ENCODE results near the gene NEFH. TPM values are rescaled to one million over a fixed set of nuclear protein-coding genes. Genes with fewer than 3 reads are reported as not detected.

NEFH gene
- total and polyA plus RNA-seq, 2 donors (not counting 1 experiment from before 2014, with no cell fraction given) = 0.04 to 0.10 TPM

DNA sequence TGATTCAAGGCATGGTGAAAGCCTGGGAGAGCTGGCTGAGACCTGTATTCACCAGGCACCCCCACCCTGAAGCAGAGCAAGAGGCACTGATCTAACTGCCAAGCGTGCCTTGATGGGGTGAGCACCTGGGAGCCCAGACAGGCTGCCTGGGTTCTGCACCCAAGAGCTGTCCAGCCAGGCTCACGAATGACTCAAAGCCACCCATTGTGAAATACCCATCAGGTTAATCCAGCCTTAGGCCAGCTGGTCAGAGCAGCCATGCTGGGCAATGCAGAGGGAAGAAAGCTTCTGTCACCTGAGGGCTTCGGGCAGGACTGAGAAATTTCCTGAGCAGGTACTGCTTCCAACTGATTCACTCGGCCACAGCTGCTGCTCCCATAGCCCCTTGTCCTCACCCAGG is 51.4 kb downstream of the NEFH start:
- Histone ChIP-seq H3K36me3 (replicated peaks in 1 of 2; ENCODE audit: control extremely low read depth in 1 of 2, control insufficient read depth in 1 of 2, extremely low read depth in 1 of 2, insufficient read depth in 2 of 2, low read length in 1 of 2) (peaks cover 6 to 79% of the 10 kb centered on the region in 2 experiments), H3K27ac (ENCODE audit: low read length in 2 of 2) (no peak overlapping the region), H3K27me3 (replicated peaks in 1 of 4; ENCODE audit: control extremely low read depth in 1 of 4, control insufficient read depth in 3 of 4, insufficient read depth in 4 of 4, low read length in 3 of 4) (no peaks in the 10 kb centered on the region), H4K20me1 (ENCODE audit: control insufficient read depth, insufficient read depth, low read length, poor library complexity, severe bottlenecking) (no peaks in the 10 kb centered on the region), H2AFZ (ENCODE audit: insufficient read depth, low read depth, low read length, poor library complexity, severe bottlenecking) (no peak overlapping the region), H3K9me3 (ENCODE audit: control extremely low read depth in 1 of 3, control insufficient read depth in 2 of 3, insufficient read depth in 1 of 3, low read length in 2 of 3) (no peaks in the 10 kb centered on the region), H3K4me1 (ENCODE audit: control insufficient read depth in 2 of 2, insufficient read depth in 2 of 2, low read length in 2 of 2) (no peaks in the 10 kb centered on the region), H3K9ac (ENCODE audit: low read length) (no peak overlapping the region), H3K4me3 (ENCODE audit: control extremely low read depth in 1 of 5, extremely low read depth in 1 of 5, insufficient read depth in 1 of 5, low read depth in 2 of 5, low read length in 4 of 5) (no peak overlapping the region), H3K79me2 (ENCODE audit: control insufficient read depth, insufficient read depth, low read length) (no peaks in the 10 kb centered on the region), H3K4me2 (replicated peaks; ENCODE audit: low read depth, low read length, poor library complexity, severe bottlenecking) (no peak overlapping the region)
- Mint-ChIP-seq H3K9me3 (ENCODE audit: insufficient read depth) (no peaks in the 10 kb centered on the region), H3K27ac (no peak overlapping the region), H3K4me3 (no peak overlapping the region), H3K27me3 (no peaks in the 10 kb centered on the region), H3K4me1 (no peaks in the 10 kb centered on the region)
- no peak for ATAC-seq (ENCODE audit: low read depth)
- no peak for TF ChIP-seq EZH2 (IDR thresholded peaks at IDR 0.05; ENCODE audit: borderline replicate concordance, insufficient read depth, low read depth, low read length, poor library complexity, severe bottlenecking)
- intact Hi-C loops (cut with micrococcal nuclease) = no loop called here
- 98% methylated on average over 4 of the region's 4 CpGs for WGBS (ENCODE audit: insufficient coverage)
- CTCF ChIA-PET = no interaction called here
- no peak for DNase-seq
- POLR2A ChIA-PET = no interaction called here

DNA sequence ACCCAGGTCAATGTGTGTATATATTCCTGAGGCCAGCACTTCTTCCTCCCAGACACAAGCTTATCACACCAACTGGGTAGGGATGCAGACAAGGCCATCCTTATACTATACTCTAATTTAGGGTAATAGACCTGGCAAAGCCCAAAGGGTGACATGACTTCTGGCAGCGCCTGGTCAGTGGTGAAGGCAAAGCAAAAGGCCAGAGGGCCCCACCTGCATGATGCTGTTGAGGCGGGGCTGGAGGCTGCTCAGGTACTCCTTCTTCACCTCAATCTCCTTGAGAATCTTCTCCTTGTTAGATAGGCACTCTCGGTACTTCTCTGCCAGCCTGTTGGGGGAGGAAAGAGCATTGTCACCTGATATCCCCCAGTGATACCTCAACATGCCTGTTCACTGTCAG is 56.4 kb downstream of the NEFH start:
- intact Hi-C loops (cut with micrococcal nuclease) = no loop called here
- Histone ChIP-seq H3K9ac (ENCODE audit: low read length) (no peak overlapping the region), H4K20me1 (ENCODE audit: control insufficient read depth, insufficient read depth, low read length, poor library complexity, severe bottlenecking) (no peaks in the 10 kb centered on the region), H3K4me1 (ENCODE audit: control insufficient read depth in 2 of 2, insufficient read depth in 2 of 2, low read length in 2 of 2) (peaks cover 0 to 4% of the 10 kb centered on the region in 2 donors), H3K36me3 (replicated peaks in 1 of 2; ENCODE audit: control extremely low read depth in 1 of 2, control insufficient read depth in 1 of 2, extremely low read depth in 1 of 2, insufficient read depth in 2 of 2, low read length in 1 of 2) (peaks cover 6 to 66% of the 10 kb centered on the region in 2 experiments), H2AFZ (ENCODE audit: insufficient read depth, low read depth, low read length, poor library complexity, severe bottlenecking) (no peak overlapping the region), H3K27me3 (replicated peaks in 1 of 4; ENCODE audit: control extremely low read depth in 1 of 4, control insufficient read depth in 3 of 4, insufficient read depth in 4 of 4, low read length in 3 of 4) (no peaks in the 10 kb centered on the region), H3K79me2 (ENCODE audit: control insufficient read depth, insufficient read depth, low read length) (no peaks in the 10 kb centered on the region), H3K4me3 (ENCODE audit: control extremely low read depth in 1 of 5, extremely low read depth in 1 of 5, insufficient read depth in 1 of 5, low read depth in 2 of 5, low read length in 4 of 5) (no peak overlapping the region), H3K27ac (ENCODE audit: low read length in 2 of 2) (no peak overlapping the region), H3K4me2 (replicated peaks; ENCODE audit: low read depth, low read length, poor library complexity, severe bottlenecking) (no peak overlapping the region), H3K9me3 (ENCODE audit: control extremely low read depth in 1 of 3, control insufficient read depth in 2 of 3, insufficient read depth in 1 of 3, low read length in 2 of 3) (no peaks in the 10 kb centered on the region)
- Mint-ChIP-seq H3K27me3 (no peaks in the 10 kb centered on the region), H3K4me3 (no peak overlapping the region), H3K4me1 (peaks cover 3% of the 10 kb centered on the region), H3K9me3 (ENCODE audit: insufficient read depth) (no peaks in the 10 kb centered on the region), H3K27ac (no peak overlapping the region)
- DNase-seq = no peak
- 90% methylated on average over 2 of the region's 3 CpGs for WGBS (ENCODE audit: insufficient coverage)
- TF ChIP-seq, protein P1, sequence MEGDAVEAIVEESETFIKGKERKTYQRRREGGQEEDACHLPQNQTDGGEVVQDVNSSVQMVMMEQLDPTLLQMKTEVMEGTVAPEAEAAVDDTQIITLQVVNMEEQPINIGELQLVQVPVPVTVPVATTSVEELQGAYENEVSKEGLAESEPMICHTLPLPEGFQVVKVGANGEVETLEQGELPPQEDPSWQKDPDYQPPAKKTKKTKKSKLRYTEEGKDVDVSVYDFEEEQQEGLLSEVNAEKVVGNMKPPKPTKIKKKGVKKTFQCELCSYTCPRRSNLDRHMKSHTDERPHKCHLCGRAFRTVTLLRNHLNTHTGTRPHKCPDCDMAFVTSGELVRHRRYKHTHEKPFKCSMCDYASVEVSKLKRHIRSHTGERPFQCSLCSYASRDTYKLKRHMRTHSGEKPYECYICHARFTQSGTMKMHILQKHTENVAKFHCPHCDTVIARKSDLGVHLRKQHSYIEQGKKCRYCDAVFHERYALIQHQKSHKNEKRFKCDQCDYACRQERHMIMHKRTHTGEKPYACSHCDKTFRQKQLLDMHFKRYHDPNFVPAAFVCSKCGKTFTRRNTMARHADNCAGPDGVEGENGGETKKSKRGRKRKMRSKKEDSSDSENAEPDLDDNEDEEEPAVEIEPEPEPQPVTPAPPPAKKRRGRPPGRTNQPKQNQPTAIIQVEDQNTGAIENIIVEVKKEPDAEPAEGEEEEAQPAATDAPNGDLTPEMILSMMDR (IDR thresholded peaks at IDR 0.05) = no peak
- no peak for TF ChIP-seq EZH2 (IDR thresholded peaks at IDR 0.05; ENCODE audit: borderline replicate concordance, insufficient read depth, low read depth, low read length, poor library complexity, severe bottlenecking)
- ChIA-PET CTCF (no interaction called here), POLR2A (no interaction called here)
- ATAC-seq (ENCODE audit: low read depth) = no peak
